ENCODE results near the gene C19orf44.

DNA sequence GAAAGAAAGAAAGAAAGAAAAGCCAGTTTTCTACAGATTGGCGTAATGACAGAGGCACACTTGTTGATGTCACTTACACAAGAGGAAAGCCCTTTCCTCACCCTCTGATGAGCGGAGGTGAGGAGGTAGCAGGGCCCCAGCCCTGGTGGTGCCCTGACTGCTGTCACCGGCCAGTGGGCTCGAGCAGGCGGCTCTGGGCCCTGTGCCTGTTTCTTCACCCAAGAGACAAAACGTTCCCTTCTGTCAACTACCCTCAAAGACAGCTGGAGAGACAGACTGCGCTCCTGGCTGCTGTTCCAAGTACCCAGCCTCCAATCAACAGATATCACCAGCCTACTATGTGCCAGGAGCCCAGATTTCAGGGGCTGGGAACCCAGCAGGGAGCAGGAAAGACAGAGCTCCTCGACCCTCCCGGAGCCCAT, 34.6 kb upstream of the C19orf44 start:
- TF ChIP-seq, protein P1, sequence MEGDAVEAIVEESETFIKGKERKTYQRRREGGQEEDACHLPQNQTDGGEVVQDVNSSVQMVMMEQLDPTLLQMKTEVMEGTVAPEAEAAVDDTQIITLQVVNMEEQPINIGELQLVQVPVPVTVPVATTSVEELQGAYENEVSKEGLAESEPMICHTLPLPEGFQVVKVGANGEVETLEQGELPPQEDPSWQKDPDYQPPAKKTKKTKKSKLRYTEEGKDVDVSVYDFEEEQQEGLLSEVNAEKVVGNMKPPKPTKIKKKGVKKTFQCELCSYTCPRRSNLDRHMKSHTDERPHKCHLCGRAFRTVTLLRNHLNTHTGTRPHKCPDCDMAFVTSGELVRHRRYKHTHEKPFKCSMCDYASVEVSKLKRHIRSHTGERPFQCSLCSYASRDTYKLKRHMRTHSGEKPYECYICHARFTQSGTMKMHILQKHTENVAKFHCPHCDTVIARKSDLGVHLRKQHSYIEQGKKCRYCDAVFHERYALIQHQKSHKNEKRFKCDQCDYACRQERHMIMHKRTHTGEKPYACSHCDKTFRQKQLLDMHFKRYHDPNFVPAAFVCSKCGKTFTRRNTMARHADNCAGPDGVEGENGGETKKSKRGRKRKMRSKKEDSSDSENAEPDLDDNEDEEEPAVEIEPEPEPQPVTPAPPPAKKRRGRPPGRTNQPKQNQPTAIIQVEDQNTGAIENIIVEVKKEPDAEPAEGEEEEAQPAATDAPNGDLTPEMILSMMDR (IDR thresholded peaks at IDR 0.05; ENCODE audit: borderline replicate concordance, extremely low read depth, low read length, poor library complexity, severe bottlenecking): no peak
- no peak for TF ChIP-seq EZH2 (IDR thresholded peaks at IDR 0.05; ENCODE audit: borderline replicate concordance, low read depth, low read length, severe bottlenecking)

Measured in DND-41 (cell line).